DMS 273 (cell line): ENCODE results near the gene ZCWPW2.

Experiments used
- DNase-seq: peaks from one replicate; lab custom pipeline; 2025; ENCODE audit not compliant: unreplicated experiment; lab: John Stamatoyannopoulos, UW

The ZCWPW2 gene, protein sequence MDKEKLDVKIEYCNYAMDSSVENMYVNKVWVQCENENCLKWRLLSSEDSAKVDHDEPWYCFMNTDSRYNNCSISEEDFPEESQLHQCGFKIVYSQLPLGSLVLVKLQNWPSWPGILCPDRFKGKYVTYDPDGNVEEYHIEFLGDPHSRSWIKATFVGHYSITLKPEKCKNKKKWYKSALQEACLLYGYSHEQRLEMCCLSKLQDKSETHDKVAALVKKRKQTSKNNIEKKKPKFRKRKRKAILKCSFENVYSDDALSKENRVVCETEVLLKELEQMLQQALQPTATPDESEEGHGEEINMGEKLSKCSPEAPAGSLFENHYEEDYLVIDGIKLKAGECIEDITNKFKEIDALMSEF

DNA sequence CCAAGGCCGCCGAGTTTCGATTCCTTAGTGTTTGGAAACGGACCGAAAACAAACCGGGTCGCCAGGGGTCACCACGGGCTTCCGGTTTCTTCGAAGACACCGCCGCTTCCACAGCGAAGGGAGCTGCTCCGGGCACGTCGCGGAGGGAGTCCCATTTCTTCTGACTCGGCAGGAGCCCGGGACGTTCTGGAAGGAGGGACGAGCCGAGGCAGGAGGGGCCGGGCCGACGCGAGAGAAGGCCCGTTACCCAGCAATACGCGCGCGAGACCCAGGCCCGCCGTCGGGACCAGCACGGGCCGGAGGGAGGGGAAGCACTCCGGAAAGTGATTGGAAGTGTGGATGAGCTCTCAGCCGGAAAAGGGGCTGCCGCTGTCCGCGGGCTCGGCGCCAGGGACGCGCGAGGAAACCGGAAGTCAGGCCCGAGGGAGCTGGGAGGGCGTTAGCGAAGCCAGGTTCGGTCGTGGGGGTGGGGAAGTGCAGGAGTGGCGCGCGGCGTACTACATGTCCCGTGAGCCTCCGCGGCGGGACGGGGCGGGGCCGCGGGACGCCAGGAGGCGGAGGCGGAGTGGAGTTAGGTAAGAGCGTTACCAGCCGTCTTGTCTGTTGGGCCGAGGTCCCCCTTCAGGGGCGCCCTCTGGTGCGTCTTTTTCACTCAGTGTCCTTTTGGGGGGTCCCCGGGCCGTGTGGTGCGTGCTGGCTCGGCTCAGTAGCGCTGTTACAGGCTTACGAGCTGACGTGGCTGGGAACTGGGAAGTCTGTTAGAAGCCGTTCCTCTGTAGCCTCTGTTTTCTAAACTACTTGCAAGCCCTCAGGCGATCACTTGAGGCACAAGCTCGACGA lies at the start of gene ZCWPW2, which contains the start of gene AZI2:
ZCWPW2 (plus strand) TSS at position 93 of the 840 bp plus-strand sequence. CDS start 64,348 bp downstream, outside the sequence.
AZI2 (minus strand) TSS at position 196 of the 840 bp plus-strand sequence. CDS start 8,207 bp downstream, outside the sequence.
- DNase-seq = peak; percentile 96

DNA sequence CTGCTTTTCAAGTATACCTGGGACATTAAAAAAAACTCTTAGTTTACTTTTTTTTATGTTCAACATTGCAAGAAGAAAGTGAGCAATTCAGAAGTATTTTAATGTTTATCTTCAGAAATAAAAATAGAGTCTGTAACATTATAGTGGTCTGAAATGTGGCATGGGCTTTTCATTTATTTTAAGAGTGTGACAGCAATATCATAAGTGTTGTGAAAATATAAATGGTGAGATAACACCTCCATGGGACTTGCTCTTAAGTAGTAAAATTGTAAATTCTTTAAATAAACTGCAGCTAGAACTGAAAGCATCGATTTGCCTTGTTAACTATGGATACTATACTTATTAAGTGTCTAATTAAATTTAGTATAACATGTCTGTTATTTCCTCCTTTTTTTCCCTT lies 48.8 kb upstream of the ZCWPW2 start:
- no peak for DNase-seq

DNA sequence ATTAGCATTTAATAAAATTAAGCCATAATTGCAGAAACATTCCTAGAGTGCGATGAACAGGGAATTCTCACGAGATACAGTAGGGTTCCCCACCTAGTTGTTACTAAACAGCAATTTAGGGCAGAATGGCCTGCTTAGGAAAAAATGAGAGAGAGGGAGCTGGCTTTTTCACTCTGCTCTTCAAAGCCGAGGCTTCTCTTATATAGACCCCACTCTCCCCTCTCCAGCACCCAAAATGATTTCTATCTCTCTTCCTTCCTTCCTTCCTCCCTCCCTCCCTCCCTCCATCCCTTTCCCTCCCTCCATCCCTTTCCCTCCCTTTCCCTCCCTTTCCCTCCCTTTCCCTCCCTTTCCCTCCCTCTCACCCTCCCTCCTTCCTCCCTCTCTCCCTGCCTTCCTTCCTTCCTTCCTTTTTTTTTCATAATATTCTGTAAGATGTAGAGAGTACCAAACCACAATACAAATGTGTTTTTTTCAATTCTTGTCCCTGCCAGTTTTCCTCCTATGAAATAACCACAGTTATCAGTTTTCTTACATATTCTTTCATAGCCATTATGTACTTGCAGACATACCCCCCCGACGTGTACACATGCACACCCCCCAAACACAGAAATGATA lies 48.1 kb upstream of the ZCWPW2 start:
- DNase-seq = no peak

DNA sequence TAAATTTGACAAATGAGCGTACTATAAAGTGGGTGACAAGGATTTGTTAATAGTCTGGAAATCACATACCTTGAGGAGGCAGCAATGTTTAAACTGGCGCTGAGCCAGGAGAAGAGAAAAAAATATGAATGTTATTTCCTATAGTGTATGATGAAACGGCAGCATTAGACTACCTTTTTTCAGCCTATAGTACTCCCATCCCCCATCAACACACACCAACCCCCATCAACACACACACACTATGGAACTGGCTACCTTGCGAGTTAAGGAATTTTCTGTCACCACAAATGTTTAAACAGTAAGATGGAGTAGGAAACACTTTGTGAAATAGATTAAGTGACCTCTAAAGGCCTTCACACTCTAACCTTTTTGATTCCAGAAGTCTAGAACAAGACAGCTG lies 46.8 kb upstream of the ZCWPW2 start:
- no peak for DNase-seq

DNA sequence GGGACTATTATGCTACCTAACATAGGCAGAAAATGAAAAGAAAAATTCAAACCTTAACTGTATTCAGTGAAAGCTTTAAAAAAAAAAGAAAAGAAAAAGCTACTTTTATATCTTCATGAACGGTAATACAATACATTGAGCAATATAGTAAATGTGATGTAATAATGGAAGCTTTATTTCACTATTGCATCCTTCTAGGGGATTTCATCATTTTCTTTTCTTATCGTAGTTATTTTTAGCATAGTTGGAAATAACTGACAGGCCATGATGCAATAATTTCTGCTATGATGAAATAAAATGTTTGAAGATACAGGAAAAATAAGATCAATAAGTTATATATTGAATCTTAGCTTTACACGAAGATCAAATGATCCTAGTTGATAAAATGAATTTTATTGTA lies 40.3 kb upstream of the ZCWPW2 start:
- DNase-seq = no peak

DNA sequence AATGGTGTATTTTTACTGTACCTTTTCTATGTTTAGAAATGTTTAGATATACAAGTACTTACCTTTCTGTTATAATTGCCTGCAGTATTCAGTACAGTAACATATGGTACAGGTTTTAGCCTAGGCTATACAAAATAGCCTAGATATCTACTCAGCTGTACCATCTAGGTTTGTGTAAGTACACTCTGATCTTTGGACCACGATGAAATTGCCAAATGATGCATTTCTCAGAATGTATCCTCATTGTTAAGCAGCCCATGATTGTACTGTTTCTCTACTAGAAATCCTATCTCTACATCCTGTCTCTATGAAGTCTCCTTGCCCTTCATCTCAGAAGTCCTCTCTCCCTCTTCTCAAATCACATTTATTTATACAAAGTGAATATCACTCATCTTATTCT lies 32.8 kb upstream of the ZCWPW2 start:
- no peak for DNase-seq

DNA sequence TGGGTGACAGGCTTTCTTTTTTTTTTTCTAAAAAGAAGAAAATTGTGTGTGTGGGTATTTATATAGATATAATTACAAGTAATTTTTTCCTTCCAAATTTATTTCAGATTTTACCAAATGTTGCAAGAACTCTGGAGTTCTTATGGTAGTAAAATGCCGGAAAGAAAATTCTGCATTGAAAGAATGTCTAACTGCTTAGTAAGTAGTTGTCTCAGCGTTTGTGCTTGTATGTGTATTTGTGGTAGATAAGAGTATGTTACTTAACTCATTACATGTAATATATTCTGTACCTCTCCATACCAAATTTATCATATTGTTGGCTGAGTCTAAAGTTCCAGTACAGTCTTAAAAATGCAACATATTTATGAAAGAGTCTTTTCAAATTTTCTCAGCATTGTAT lies 32.3 kb upstream of the ZCWPW2 start:
- no peak for DNase-seq

DNA sequence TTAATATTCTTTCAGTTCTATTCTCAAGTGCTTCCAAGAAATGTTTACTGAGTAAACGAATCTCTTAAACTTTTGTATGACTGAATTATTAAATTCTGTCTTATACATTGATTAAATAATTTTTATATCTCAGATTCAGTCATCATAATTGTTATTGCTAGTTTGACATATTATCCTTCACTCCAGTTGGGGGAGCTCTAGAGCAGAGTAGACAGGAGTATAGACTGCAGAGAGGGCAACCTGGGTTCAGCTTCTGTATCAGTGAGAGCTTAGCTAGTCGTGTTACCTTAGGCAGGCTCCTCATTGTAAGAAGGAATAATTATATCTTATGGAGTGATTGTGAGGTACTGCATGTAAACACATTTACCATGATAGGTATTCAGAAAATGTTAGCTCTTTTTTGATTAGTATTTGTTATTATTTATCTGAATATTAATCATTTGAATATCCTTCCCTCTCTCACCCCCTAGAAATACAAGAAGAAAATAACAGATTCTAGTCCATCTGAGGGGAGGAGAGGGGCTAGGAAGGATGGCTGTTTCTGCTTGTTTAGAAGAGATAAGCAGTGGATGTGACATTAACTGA lies 31.0 kb upstream of the ZCWPW2 start:
- peak; percentile 57 for DNase-seq

DNA sequence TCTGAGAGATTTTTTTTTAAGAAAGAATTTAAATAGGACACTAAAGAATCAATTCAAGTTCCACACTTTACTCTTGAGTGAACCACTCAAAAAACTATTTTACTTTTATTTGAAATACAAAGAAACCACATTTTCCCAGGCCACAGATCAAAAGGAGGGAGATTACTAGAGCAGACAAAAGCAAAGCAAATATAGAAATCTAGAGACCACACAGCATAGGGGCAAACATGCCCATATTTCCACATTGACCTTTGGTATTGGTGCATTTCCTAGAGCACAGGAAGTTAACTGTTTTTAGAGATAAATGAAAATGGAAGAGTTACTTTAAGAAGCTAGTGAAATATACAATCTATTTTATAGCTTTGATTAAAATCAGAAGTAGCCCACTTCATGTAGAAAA lies 27.5 kb upstream of the ZCWPW2 start:
- no peak for DNase-seq

DNA sequence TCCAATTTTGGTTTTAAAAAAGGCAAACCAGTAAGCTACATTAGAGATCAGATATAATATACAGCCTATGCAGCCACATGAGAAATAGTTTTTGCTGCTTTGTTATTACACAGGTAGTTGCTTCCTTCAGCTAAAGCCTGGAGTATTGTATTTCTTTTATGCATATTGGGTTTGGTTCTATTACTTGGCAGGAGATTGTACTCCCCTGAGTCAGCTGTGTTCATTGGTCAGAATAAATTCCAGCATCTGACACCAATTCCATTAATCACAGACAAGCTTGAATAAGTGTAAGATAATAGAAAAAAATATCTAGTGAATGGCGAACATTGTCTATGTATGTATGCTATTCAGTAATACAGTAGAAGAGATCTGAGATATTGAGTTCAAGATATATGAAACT lies 26.1 kb upstream of the ZCWPW2 start:
- no peak for DNase-seq

DNA sequence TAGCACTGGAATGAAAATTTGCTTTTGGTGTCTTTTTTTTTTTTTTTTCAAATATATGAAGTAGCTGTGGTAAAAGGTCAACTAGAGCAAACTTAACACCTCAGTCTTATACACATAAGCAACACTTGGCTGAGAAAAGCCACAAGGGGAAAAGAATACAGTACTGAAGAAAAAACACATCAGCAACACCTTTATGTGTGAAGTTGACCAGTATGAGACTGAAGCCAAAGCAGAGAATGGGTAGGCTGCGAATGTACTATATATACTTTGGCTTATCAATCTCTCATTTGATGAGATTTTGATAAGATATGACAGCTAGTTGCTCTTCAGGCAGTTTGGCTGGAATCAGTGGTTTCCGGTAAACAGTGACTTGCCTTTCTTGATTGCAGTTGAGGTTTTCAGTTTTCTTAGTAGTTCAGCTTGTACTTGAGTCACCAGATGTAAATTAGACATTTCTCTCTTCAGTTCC lies 22.0 kb upstream of the ZCWPW2 start:
- no peak for DNase-seq

DNA sequence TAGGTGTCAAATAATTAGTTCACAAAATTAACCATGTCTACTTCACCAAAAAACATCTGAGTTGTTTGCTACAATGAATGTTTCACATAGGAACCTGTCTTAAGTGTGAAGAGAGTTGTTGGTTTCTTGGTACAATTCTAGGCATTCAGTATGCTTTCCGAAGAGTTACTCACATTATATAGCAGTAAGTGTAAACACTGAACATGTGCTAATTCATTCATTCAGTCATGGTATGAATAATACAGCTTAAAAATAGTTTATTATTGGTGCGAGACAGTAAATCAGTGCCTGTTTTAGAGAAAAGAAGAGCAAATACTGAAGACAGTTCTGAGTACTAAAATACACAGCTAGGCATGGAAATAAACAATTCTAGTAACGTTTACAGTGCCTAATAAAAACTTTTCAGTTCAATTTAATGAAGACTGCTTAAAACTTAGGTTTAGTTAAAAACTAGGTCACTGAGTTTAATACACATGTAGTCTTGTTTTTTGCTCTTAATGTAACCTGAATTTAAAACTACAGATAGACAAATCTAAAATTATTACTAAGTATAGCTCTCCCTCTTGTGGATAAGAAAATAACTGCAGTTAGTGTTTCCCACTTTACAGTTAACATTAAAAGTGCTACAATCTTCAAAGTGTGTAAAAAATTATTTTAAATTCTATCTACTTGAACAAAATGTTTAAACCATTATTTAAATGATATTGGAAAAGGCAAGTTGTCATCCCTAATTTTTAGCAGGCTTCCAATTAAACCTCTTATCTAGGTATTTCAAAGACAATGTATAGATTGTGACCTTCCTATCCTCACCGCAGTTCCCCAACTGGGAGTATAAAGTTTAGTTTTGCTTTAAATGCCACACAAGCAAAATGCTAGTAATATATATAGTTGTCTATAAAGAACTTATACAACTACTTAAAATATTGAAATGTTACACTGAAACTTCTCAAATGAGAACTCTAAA lies 20.1 kb upstream of the ZCWPW2 start:
- peak; percentile 53 for DNase-seq

DNA sequence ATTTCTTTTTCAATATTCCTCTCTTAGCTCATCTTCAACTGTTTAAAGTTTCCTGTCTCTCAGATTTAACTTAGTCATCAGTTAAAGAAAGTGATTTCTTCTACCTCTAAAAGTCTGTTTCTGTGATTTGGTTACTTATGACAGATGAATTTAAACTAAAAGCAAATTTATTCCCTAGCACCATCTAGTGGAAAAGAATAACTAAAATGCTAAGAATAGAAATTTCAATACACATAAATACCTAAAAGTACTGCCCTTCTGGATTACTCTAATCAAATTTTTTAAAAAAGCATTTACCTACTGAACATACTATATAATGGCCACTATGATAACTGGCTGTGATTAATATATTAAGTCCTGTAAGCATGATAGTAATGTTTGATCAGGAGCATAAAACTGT lies 14.0 kb upstream of the ZCWPW2 start:
- no peak for DNase-seq

DNA sequence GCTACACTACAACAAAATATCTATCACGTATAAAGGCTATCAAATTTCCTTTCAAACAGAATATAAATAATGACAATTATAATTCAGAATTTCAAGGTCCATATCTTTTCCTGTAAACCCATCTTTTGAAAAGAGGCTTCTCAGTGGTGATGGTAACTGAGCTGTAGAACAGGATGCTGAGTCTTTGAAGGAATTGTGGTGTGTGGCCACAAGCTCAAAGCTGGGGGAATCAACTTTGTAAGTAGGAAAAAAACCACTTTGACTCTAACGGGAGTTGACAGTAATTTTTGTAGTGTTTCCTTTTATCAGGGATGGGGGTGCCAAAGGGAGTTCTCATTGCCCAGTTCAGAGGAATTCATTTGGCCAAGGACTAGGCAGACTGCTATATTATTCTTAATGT lies 13.3 kb upstream of the ZCWPW2 start:
- DNase-seq = no peak

DNA sequence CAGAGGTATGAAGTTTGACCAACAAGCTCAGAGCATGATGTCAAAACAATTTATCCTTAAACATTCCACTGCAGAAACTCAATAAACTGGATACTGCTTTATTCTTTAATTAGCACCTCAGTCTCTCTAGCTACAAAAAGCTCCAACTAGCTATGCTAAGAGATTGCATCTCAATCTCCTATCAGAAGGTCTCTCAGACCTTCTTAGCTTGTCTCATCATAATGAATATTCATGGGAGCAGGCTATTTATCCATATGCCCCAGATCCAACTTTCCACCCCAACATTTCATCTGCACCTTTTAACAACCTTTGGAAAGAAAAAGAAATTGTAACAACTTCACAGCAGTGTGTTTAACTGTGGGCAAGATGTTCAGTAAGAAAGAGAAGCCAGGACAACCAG lies 11.3 kb upstream of the ZCWPW2 start:
- no peak for DNase-seq

DNA sequence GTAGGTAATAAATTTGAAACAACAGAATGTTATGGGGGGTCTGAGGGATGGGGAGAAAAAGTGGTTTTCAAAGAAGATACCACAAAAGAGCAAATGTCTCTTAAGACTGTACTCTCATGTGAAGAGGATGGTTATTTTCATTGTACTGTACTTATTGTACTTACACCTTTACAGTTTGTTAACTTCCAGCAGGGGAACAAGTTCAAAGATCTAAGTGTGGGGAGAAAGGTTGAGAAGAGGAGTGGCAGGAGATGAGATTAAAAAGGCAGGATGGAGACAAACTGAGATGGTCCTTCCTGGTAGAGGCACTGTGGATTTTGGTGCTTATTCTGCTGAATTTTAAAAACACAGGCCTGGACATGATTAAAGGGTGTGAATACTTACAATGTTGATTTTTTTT lies 5.4 kb upstream of the ZCWPW2 start:
- DNase-seq = no peak

DNA sequence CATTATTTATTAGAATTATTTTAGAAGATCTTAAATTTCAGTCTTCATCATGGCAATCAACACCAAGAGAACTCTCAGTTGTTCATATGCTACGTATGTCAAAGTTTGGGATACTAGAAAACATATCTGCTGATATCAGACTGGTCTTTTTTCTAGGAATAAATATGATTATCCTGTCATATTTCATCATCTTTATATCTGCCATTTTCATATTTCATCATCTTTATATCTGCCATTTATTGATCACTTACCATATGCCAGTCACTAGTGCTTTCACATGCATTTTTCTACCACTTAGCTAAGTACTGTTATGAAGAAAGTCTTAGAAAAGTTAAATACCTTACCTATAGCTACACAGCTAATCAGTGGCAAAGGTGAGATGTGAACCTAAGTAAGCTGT lies 2.8 kb upstream of the ZCWPW2 start:
- no peak for DNase-seq

DNA sequence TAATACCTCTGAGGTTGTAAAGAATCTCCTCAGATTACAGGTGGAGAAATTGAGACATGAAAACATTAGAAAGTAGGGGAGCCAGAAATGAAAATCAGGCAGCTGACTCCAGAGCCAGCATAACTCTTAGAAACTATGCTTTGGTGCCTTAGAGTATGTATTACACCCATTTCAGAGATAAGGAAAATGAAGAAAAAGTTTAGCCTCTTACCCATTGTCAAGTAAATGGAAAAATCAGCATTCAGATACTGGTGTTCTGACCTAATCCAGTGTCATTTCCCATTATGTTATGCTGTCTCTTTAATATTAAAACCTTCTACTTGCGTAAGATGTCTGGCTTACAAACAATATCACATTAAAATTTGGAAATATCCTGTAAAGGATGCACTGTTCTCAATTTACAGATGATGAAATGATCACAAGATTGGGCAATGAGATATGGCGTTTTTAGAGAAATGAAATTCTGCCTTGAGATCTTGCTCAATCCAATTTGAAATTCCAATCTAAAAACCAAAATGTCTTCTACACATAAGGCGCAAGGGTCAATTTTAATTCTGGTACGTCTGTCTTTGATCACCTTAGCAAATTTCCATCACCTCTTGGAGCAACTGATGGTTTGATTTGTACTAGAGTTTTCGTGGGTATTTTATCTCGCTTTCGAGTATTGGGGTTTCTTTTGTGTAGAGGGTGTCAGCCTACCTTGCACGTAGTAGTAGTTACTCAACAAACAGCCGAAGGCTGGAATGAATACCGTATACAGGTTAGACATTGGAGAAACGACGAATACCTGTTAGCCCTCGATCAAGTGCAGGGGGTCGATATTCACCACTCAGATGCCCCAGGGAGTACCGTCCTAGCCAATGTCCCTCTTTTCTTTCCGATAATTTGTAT lies 902 bp upstream of the ZCWPW2 start:
- DNase-seq = no peak

DNA sequence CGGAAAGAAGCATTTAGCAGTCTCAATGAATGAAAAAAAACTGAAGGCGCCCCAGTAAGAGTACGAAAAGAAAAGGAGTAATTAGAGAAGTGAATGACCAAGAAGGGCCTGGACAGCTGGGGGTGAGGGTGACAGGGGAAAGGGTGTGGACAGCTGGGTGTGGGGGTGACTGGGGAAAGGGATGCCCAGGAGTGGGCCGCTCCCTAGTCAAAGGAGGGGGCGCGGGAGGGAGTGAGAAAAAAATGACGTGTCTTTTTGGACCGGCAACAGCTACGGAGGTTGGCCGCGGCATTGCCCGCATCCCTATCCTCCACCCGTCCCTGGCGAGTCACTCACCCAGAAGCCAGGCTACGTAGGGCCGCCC lies 274 bp upstream of the ZCWPW2 start:
- no peak for DNase-seq
